Measurements from ENCODE around the gene PAIP2. TPM values are rescaled to one million over a fixed set of nuclear protein-coding genes. Genes with fewer than 3 reads are reported as not detected.
"Not testable (repeated sequence)": the region's sequence is repeated elsewhere in the genome, so short reads cannot be mapped to it uniquely, and the experiment has no call there.

PAIP2 gene
- total and polyA plus RNA-seq, 8 donors = 66.8 to 171 (median 137) TPM

DNA sequence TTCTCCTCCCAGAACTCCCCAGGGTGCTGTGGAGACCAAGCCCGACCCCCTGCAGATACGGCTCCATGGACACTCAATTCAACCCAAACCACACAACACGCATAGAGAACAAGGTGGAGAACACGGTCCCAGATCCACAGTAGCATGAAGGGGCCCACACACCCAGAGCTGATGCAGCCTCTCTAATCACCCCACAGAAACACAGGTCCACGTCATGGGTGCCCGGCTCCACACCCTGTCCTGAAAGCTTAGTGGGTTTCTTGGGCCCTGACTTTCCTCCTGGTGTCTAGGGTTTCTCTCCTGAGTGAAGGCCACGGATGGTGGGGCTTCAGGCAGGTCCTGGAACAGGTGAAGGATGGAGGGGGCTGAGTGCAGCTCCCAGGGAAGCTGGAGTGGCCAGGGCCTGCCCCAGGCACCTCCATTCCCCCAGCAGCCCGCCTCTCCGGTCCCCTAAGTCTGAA lies 43.0 kb downstream of the PAIP2 start:
- H3K4me3 ChIP-seq = peak overlapping the region in 1 of 2 donors; percentile 32
- H3K27ac ChIP-seq = peak overlapping the region; percentile 22 to 67
- peaks cover 0 to 35% of the 10 kb centered on the region in 2 donors for H3K4me1 ChIP-seq
- no peak for ATAC-seq
- TF ChIP-seq, protein P1, sequence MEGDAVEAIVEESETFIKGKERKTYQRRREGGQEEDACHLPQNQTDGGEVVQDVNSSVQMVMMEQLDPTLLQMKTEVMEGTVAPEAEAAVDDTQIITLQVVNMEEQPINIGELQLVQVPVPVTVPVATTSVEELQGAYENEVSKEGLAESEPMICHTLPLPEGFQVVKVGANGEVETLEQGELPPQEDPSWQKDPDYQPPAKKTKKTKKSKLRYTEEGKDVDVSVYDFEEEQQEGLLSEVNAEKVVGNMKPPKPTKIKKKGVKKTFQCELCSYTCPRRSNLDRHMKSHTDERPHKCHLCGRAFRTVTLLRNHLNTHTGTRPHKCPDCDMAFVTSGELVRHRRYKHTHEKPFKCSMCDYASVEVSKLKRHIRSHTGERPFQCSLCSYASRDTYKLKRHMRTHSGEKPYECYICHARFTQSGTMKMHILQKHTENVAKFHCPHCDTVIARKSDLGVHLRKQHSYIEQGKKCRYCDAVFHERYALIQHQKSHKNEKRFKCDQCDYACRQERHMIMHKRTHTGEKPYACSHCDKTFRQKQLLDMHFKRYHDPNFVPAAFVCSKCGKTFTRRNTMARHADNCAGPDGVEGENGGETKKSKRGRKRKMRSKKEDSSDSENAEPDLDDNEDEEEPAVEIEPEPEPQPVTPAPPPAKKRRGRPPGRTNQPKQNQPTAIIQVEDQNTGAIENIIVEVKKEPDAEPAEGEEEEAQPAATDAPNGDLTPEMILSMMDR (IDR thresholded peaks at IDR 0.05) = no peak
- intact Hi-C loops (cut with DNase I) = no loop called here
- H3K27me3 ChIP-seq = no peaks in the 10 kb centered on the region
- no peaks in the 10 kb centered on the region for H3K36me3 ChIP-seq
- DNase-seq = no peak
- no peaks in the 10 kb centered on the region for H3K9me3 ChIP-seq

DNA sequence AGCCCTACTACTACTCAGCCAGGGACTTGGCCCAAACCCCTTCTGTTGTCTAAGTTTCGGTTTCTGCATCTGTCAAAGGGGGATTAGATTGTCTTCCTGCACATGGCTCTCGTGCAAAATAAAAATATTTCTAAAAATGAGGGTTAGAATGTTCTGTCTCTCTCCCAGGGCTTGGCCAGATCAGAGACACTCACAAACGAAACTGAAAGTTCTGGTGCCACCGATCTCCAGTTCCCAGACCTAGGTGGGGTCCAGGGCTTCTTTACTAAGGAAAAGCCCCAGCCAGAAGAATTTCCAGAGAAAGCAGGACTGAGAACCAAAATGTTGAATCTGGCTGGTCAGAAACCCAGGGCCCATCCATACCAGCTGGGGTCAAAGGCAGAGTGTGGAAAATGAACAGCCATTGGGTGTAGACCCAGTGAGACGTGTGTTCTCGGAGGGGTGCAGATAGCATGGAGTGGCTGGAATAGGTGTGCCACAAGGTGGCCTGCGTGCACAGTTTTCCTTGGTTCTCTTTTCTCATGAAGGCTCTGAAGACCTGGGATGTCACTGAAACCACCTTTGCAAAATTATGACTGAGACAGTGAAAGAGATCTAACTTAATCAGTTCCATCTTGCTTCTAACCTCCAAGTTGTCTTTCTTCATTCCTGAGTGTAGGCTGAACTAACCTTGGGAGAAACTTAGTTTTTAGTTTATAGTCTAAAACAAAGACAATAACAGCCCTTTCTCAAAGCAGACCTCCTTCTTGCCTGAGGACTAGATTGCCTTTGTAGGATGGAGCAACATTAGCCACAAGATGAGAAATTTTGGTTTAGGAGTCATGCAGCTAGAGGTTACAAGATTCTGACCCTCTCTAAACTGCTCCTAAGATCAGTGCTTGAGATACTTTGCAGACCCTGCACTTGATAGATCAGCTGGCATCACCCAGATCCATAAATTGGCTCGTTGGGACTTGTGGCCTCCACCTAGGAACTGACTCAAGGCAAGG lies 43.7 kb downstream of the PAIP2 start:
- H3K4me3 ChIP-seq = peak overlapping the region in 1 of 2 donors; percentile 32
- peak overlapping the region; percentile 22 to 67 for H3K27ac ChIP-seq

DNA sequence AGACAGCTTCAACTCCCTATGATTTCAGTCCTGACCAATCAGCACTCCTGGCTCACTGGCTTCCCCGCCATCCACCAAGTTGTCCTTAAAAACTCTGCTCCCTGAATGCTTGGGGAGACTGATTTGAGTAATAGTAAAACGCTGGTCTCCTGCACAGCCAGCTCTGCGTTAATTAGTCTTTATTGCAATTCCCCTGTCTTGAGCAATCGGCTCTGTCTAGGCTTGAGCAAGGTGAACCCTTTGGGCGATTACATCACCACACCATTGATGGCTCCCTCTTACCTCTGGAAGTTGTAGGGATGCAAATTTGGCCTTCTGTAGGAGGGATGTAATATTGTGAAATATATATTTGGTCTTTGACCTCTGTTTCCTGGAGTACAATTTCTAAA lies 44.4 kb downstream of the PAIP2 start:
- intact Hi-C loops (cut with DNase I) = no loop called here

More for the DNA sequence above, 43.7 kb downstream of the PAIP2 start:
- peak; percentile 7 for ATAC-seq
- peaks cover 0 to 35% of the 10 kb centered on the region in 2 donors for H3K4me1 ChIP-seq
- no peaks in the 10 kb centered on the region for H3K36me3 ChIP-seq
- H3K27me3 ChIP-seq = no peaks in the 10 kb centered on the region
- H3K9me3 ChIP-seq = no peaks in the 10 kb centered on the region
- intact Hi-C loops (cut with DNase I) = no loop called here
- TF ChIP-seq, protein P1 (IDR thresholded peaks at IDR 0.05) = no peak
- no peak for DNase-seq

DNA sequence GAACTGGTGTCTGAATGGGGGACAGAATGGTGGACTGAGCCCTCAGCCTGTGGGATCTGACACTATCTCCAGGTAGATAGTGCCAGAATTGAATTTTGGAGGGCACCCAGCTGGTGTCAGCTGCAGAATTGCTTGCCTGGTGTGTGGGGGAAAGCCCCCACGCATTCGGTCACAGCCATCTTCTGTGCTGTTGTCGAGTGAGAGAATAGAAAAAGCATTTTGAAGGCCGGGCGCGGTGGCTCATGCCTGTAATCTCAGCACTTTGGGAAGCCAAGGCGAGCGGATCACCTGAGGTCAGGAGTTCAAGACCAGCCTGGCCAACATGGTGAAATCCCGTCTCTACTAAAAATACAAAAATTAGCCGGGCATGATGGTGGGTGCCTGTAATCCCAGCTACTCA lies 45.3 kb downstream of the PAIP2 start:
- DNase-seq; ATAC-seq; H3K27me3 ChIP-seq; intact Hi-C loops (cut with DNase I); H3K36me3 ChIP-seq; H3K27ac ChIP-seq; H3K4me3 ChIP-seq; H3K9me3 ChIP-seq: not testable (repeated sequence)
- H3K4me1 ChIP-seq = peaks cover 0 to 44% of the 10 kb centered on the region in 2 donors

More for the DNA sequence above, 44.4 kb downstream of the PAIP2 start:
- no peaks in the 10 kb centered on the region for H3K9me3 ChIP-seq
- TF ChIP-seq, protein P1 (IDR thresholded peaks at IDR 0.05) = no peak
- ATAC-seq (no peak), DNase-seq (no peak)
- H3K4me1 ChIP-seq = peaks cover 0 to 35% of the 10 kb centered on the region in 2 donors
- H3K27me3 ChIP-seq = no peaks in the 10 kb centered on the region
- peak overlapping the region in 1 of 2 donors; percentile 67 for H3K27ac ChIP-seq
- H3K4me3 ChIP-seq = no peak overlapping the region
- H3K36me3 ChIP-seq = no peaks in the 10 kb centered on the region

DNA sequence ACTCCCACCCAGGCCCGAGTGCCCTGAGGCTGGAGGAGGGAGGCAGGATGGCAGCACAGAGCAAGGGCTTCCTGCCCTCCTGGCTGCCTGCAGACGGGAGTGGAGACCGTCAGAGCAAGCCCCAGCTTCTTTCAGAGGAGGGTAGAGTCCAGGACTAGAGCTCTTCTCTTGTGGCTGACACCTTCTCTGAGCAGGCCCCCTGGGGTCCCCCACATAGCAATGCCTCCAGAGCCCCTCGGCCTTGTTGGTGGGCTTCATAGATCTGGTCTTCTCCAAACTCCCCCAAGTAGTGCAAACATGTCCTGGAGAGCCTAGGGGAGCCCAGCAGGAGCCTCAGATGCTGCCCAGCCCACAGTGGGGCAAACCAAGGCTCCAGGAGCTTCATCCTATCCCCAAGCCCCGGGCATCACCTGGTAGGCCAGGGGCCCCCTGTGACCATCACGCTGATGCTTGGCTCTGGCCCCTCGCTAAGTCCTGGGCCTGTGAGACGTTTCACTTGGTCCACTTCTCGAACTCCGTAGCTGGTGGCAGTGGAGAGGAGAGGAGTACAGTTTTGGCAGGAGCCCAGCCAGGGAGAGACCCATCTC lies 46.0 kb downstream of the PAIP2 start:
- Histone ChIP-seq H3K27ac (no peak overlapping the region), H3K4me3 (no peak overlapping the region), H3K4me1 (peaks cover 4 to 51% of the 10 kb centered on the region in 2 donors), H3K27me3 (peaks cover 0 to 11% of the 10 kb centered on the region in 2 donors), H3K36me3 (no peaks in the 10 kb centered on the region), H3K9me3 (no peaks in the 10 kb centered on the region)
- no peak for ATAC-seq
- TF ChIP-seq, protein P1 (IDR thresholded peaks at IDR 0.05) = no peak
- no peak for DNase-seq
- intact Hi-C loops (cut with DNase I) = no loop called here
